Psoas muscle (tissue), 8 donors: ENCODE measurements around the gene USE1. TPM values are rescaled to one million over a fixed set of nuclear protein-coding genes. Genes with fewer than 3 reads are reported as not detected.

Experiments
- ATAC-seq, 4 donors: fragments of 200-7000 bp; cut with Tn5 transposase; one replicate each; pipeline ENCODE4 v1.9.1; 2020; ENCODE audit warnings: moderate library complexity in 3 of 4, mild to moderate bottlenecking in 2 of 4
- DNase-seq, 2 donors: peaks; one replicate each; pipeline ENCODE4 v3.0.0-alpha.2; 2020
- H3K27ac ChIP-seq: fragments of 200-600 bp; one replicate; pipeline ENCODE4 v1.8.0; 2022
- H3K27me3 ChIP-seq, 3 donors: fragments of 200-600 bp in 1 of 3; one replicate each; pipeline versions ENCODE4 v1.6.1 to v1.8.0; 2013 to 2022; ENCODE audit warnings: low read length in 2 of 3, mild to moderate bottlenecking in 2 of 3, moderate library complexity in 1 of 3; ENCODE audit not compliant: insufficient read depth in 3 of 3
- H3K36me3 ChIP-seq, 2 donors: fragments of 200-600 bp in 1 of 2; one replicate each; pipeline versions ENCODE4 v1.6.1 to v1.8.0; 2013 to 2022; ENCODE audit warnings: low read depth in 1 of 2, mild to moderate bottlenecking in 1 of 2, moderate library complexity in 1 of 2; ENCODE audit not compliant: insufficient read depth in 1 of 2
- H3K4me1 ChIP-seq: fragments of 200-600 bp; one replicate; pipeline ENCODE4 v1.8.0; 2022
- H3K4me3 ChIP-seq: fragments of 200-600 bp; one replicate; pipeline ENCODE4 v1.8.0; 2022; ENCODE audit warnings: mild to moderate bottlenecking
- H3K9me3 ChIP-seq: fragments of 200-600 bp; one replicate; pipeline ENCODE4 v1.8.0; 2022
- CTCF ChIP-seq: fragments of 200-600 bp; IDR thresholded peaks from one replicate; pipeline ENCODE4 v1.8.0; 2022; ENCODE audit warnings: antibody characterized with exemption
- WGBS, 3 donors: extraction: QIAGEN DNeasy Blood & Tissue Kit; methylation state at CpG; one replicate each; pipeline versions ENCODE4 v1.1.6 to v1.1.7; 2013; 5-methylcytosine and 5-hydroxymethylcytosine counted together
- intact Hi-C, 2 donors: fragments of 100-400 bp; cut with DNase I; formaldehyde crosslinking; loops; one replicate each; pipeline versions ENCODE4 v1.11.0 to v1.14.2; 2022
- polyA plus RNA-seq, 3 donors: library from polyadenylated mRNA; stranded (reverse); fragments of 200-250 nt; gene quantifications; one replicate each; pipeline ENCODE4 v1.2.3, GENCODE V29; 2013
- total RNA-seq, 4 donors: library from RNA; stranded (reverse); fragmentation: NEBNext Ultra II Directional in 2 of 4; extraction: Animal tissue kit (Norgen Biotek cat#: 25700) in 2 of 4; gene quantifications; one replicate each; pipeline versions ENCODE4 v1.2.1 to v1.2.4, GENCODE V29; 2021 to 2023
- donor health status: healthy with polysubstance abuse.
- donor health status: DM: no; HTN: no; CAD: no; lungs with moderate emphysema.
- donor health status: Bipolar disorder and iron deficiency.
- donor health status: healthy.
- donor health status: DM: yes; HTN: yes; CAD: no.
- donor health status: DM: no; HTN: no; CAD: no.
- donor health status: DM: no; HTN: no; CAD: no.
- donor health status: DM: yes; HTN: yes; CAD: no.

The USE1 gene
- total and polyA plus RNA-seq, 7 donors = 25.5 to 83.0 (median 41.2) TPM

- Histone ChIP-seq H3K4me1 (peaks cover 14% of the 10 kb centered on the region), H3K27ac (peak overlapping the region; percentile 92), H3K27me3 (no peaks in the 10 kb centered on the region), H3K9me3 (no peaks in the 10 kb centered on the region), H3K36me3 (peaks cover 0 to 21% of the 10 kb centered on the region in 2 donors), H3K4me3 (no peak overlapping the region)
- ATAC-seq (no peak), DNase-seq (peak in 1 of 2 donors; percentile 63)
- intact Hi-C loops = no loop called here
- WGBS, 3 donors = 43 to 68% (median 59%) methylated on average over 13 of the region's 13 CpGs
- no peak for TF ChIP-seq CTCF
These were observed 12.7 kb downstream of the USE1 start for GRCh38 chr19:17227798-17228367.

DNA sequence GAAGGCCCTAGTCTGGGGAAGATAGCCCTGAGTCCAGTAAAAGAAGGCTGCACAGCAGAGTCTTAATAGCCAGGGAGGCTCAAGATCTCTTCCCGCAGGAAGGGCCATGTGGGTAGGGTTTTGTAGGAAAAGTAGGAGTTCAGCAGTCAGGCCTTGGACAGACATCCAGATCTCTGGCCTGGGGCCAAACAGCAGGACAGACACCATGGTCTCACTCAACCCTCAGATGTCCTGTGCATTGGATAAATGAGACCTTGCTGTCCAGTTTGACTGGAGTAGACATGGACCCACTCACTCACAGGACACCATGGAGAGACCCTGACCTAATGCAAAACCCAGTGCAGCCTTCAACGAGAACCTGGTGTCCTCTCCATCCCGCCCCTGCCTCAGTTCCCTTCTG is 14.7 kb downstream of the USE1 start:
- ATAC-seq (no peak), DNase-seq (no peak)
- Histone ChIP-seq H3K27ac (no peak overlapping the region), H3K9me3 (no peaks in the 10 kb centered on the region), H3K36me3 (peaks cover 0 to 28% of the 10 kb centered on the region in 2 donors), H3K27me3 (no peaks in the 10 kb centered on the region), H3K4me3 (no peak overlapping the region), H3K4me1 (peaks cover 18% of the 10 kb centered on the region)
- intact Hi-C loops = no loop called here
- WGBS, 3 donors = 91 to 98% (median 95%) methylated on average over 3 of the region's 3 CpGs
- no peak for TF ChIP-seq CTCF

DNA sequence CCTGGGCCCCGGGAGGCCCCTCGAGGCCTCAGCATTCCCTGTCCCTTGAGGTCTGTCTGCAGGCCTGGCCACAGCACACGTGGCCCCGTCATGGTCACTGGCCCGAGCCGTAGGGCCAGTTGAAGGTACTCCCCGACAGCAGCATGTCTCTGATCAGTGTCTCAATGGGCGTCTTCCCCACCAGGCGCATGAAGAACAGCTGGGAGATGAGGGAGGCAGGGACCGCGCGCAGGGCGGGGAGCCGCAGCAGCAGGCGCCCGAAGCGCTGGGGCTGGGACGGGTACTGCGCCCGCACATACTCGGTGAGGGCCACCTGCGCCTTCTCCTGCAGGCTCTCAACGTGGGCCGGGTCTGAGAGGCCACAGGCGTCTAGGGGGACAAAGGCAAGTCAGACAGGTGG is 17.1 kb downstream of the USE1 start:
- Histone ChIP-seq H3K4me1 (peaks cover 10% of the 10 kb centered on the region), H3K4me3 (no peak overlapping the region), H3K9me3 (no peaks in the 10 kb centered on the region), H3K27me3 (no peaks in the 10 kb centered on the region), H3K36me3 (peaks cover 0 to 35% of the 10 kb centered on the region in 2 donors), H3K27ac (no peak overlapping the region)
- 82 to 89% (median 85%) methylated on average over 24 to 25 of the region's 25 CpGs for WGBS, 3 donors
- ATAC-seq (no peak), DNase-seq (no peak)
- TF ChIP-seq CTCF = no peak
- intact Hi-C loops = no loop called here

DNA sequence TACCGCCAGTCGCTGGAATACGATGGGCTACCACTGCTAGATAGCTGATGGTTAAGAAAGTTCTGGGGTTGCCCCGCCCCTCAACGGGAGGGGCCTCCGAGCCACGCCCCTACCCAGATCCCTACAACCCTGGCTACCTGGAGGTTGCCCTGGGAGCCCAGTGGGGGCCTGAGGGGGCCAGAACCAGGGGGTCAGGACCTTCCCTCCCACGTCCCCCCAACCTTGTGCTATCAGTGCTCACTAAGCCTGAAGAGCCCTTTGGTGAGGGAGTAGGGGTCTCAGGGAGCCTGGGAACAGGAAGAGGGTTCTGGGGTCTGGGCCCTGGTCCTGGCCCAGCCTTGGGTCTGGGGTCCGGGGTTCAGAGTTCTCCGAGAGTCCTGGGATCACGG is 19.7 kb downstream of the USE1 start:
- DNase-seq (peak; percentile 56 to 72), ATAC-seq (peak; percentile 66 to 77 (median 71))
- 29 to 43% (median 42%) methylated on average over 11 of the region's 11 CpGs for WGBS, 3 donors
- Histone ChIP-seq H3K4me3 (peak overlapping the region; percentile 72), H3K27me3 (no peaks in the 10 kb centered on the region), H3K27ac (peak overlapping the region; percentile 67), H3K9me3 (no peaks in the 10 kb centered on the region), H3K36me3 (peaks cover 3 to 55% of the 10 kb centered on the region in 2 donors), H3K4me1 (peaks cover 13% of the 10 kb centered on the region)
- no peak for TF ChIP-seq CTCF
- intact Hi-C loops = loop anchor here in 1 of 2 donors (2.0 kb wide), 1 partner anchor 166 kb away; no protein-coding TSS in a partner anchor
